ENCODE measurements around the gene DNAJB13. TPM values are rescaled to one million over a fixed set of nuclear protein-coding genes. Genes with fewer than 3 reads are reported as not detected.
A peak's percentile ranks its signal among the peaks of the same experiment; 100 is the strongest.

DNAJB13 gene
- total and polyA plus RNA-seq, 2 of the 13 experiments (the other 11 are each of a cell fraction or from before 2014, with no cell fraction given) = 2.3 TPM; not detected in 1

DNA sequence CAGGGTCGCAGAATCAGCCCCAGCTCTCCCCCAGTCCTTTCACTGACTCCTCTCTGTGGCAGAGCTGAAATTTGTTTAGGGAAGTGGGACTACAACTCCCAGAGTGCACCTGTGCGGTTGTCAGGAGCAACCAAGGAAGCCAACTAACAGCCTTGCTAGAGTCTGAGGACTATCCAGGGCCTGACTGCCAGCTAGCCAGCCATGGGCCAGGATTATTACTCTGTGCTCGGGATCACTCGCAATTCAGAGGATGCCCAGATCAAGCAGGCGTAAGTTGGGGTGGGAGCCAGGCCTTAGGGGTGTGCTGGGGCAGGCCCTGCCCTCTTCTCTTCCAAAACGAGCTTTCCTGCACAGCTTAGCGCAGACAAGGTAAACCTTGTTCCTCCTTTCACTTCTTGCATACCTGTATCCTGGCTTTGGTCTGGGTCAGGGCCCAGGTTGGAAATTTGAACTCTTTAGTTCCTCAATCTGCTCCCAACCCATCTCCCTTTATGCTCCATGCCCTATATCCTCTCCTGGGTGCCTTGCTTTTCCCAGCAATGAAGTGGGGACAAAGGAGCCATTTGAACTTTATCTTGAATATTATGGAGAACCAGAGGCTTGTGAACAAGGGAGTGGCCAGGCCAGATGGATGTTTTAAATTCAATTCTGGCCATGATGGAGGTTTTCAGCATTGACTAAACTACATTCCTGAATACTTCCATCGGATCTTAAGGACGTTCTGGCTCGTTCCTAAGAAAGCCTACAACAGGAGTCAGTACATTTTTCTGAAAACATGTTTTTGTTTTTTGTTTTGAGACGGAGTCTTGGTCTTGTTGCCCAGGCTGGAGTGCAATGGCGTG is at the start of gene DNAJB13 (continued):
- TF ChIP-seq ZSCAN9 (CRISPR knock-in tag; IDR thresholded peaks at IDR 0.05; ENCODE audit: borderline replicate concordance) = no peak
- peak; percentile 77 for TF ChIP-seq ZNF607 (CRISPR knock-in tag; IDR thresholded peaks at IDR 0.05; ENCODE audit: borderline replicate concordance)
- no peak for TF ChIP-seq PAWR (CRISPR knock-in tag; IDR thresholded peaks at IDR 0.05; ENCODE audit: borderline replicate concordance)
- TF ChIP-seq GATAD1 (CRISPR knock-in tag; IDR thresholded peaks at IDR 0.05) = no peak
- peak; percentile 20; the same call in 1 of the 2 replicates for TF ChIP-seq PHF8 (CRISPR knock-in tag; IDR thresholded peaks at IDR 0.05)
- TF ChIP-seq, protein P1, sequence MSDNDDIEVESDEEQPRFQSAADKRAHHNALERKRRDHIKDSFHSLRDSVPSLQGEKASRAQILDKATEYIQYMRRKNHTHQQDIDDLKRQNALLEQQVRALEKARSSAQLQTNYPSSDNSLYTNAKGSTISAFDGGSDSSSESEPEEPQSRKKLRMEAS (IDR thresholded peaks at IDR 0.05) = no peak
- TF ChIP-seq PAX8 (CRISPR knock-in tag; IDR thresholded peaks at IDR 0.05; ENCODE audit: borderline replicate concordance) = no peak
- no peak for TF ChIP-seq ZNF576 (CRISPR knock-in tag; IDR thresholded peaks at IDR 0.05)
- TF ChIP-seq ZFP36L2 (CRISPR knock-in tag; IDR thresholded peaks at IDR 0.05) = no peak
- TF ChIP-seq, protein P2, sequence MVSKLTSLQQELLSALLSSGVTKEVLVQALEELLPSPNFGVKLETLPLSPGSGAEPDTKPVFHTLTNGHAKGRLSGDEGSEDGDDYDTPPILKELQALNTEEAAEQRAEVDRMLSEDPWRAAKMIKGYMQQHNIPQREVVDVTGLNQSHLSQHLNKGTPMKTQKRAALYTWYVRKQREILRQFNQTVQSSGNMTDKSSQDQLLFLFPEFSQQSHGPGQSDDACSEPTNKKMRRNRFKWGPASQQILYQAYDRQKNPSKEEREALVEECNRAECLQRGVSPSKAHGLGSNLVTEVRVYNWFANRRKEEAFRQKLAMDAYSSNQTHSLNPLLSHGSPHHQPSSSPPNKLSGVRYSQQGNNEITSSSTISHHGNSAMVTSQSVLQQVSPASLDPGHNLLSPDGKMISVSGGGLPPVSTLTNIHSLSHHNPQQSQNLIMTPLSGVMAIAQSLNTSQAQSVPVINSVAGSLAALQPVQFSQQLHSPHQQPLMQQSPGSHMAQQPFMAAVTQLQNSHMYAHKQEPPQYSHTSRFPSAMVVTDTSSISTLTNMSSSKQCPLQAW (CRISPR knock-in tag; IDR thresholded peaks at IDR 0.05) = peak; percentile 55
- TF ChIP-seq FOXC1 (CRISPR knock-in tag; IDR thresholded peaks at IDR 0.05; ENCODE audit: borderline replicate concordance) = 0 out of 2 replicates have a peak, but pooled peaks have one; percentile 35
- no peak for TF ChIP-seq EEA1 (CRISPR knock-in tag; IDR thresholded peaks at IDR 0.05; ENCODE audit: borderline replicate concordance)
- no peak for TF ChIP-seq FOSL1 (CRISPR knock-in tag; IDR thresholded peaks at IDR 0.05; ENCODE audit: borderline replicate concordance)
- TF ChIP-seq ZKSCAN8 (CRISPR knock-in tag; IDR thresholded peaks at IDR 0.05; ENCODE audit: borderline replicate concordance) = 0 out of 2 replicates have a peak, but pooled peaks have one; percentile 25
- no peak for TF ChIP-seq GATA4 (IDR thresholded peaks at IDR 0.05; ENCODE audit: borderline replicate concordance, low read depth)
- 0 out of 2 replicates have a peak, but pooled peaks have one; percentile 34 for TF ChIP-seq BORCS8-MEF2B (CRISPR knock-in tag; IDR thresholded peaks at IDR 0.05)
- TF ChIP-seq MLX (CRISPR knock-in tag; IDR thresholded peaks at IDR 0.05) = 0 out of 2 replicates have a peak, but pooled peaks have one; percentile 25
- TF ChIP-seq KLF13 (CRISPR knock-in tag; IDR thresholded peaks at IDR 0.05) = no peak
- peak; percentile 38; the same call in 1 of the 2 replicates for TF ChIP-seq GABPB1 (CRISPR knock-in tag; IDR thresholded peaks at IDR 0.05)
- TF ChIP-seq RARA (CRISPR knock-in tag; IDR thresholded peaks at IDR 0.05) = no peak
- no peak for TF ChIP-seq ARID3A (IDR thresholded peaks at IDR 0.05; ENCODE audit: low read depth, low read length)
- TF ChIP-seq, protein P3, sequence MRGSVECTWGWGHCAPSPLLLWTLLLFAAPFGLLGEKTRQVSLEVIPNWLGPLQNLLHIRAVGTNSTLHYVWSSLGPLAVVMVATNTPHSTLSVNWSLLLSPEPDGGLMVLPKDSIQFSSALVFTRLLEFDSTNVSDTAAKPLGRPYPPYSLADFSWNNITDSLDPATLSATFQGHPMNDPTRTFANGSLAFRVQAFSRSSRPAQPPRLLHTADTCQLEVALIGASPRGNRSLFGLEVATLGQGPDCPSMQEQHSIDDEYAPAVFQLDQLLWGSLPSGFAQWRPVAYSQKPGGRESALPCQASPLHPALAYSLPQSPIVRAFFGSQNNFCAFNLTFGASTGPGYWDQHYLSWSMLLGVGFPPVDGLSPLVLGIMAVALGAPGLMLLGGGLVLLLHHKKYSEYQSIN (CRISPR knock-in tag; IDR thresholded peaks at IDR 0.05; ENCODE audit: borderline replicate concordance) = no peak
- TF ChIP-seq ATF2 (CRISPR knock-in tag; IDR thresholded peaks at IDR 0.05) = no peak

All from HepG2 (cell line).